DMS 273 (cell line): ENCODE measurements around the gene RPS6KA5.
"Not testable (repeated sequence)": the region's sequence is repeated elsewhere in the genome, so short reads cannot be mapped to it uniquely, and the experiment has no call there.

Experiments used
- DNase-seq: peaks from one replicate; lab custom pipeline; 2025; ENCODE audit not compliant: unreplicated experiment; lab: John Stamatoyannopoulos, UW

The RPS6KA5 gene

GRCh38 chr14:90943367-90943766 is 117.1 kb downstream of the RPS6KA5 start:
- DNase-seq: no peak

- no peak for DNase-seq
These were observed 117.9 kb downstream of the RPS6KA5 start for GRCh38 chr14:90942511-90942910.

- DNase-seq: no peak
These were observed 118.7 kb downstream of the RPS6KA5 start for GRCh38 chr14:90941706-90942105.

GRCh38 chr14:90940318-90940962 is 120.0 kb downstream of the RPS6KA5 start:
- no peak for DNase-seq

GRCh38 chr14:90939252-90939795 is 121.1 kb downstream of the RPS6KA5 start:
- DNase-seq: not testable (repeated sequence)

GRCh38 chr14:90938615-90939014 is 121.8 kb downstream of the RPS6KA5 start:
- DNase-seq: no peak

GRCh38 chr14:90936757-90937440 is 123.5 kb downstream of the RPS6KA5 start:
- DNase-seq: no peak

GRCh38 chr14:90924621-90925340 is 135.7 kb downstream of the RPS6KA5 start:
- no peak for DNase-seq

- DNase-seq: no peak
These were observed 138.3 kb downstream of the RPS6KA5 start for GRCh38 chr14:90922141-90922540.

GRCh38 chr14:90911121-90911520 is 149.3 kb downstream of the RPS6KA5 start:
- no peak for DNase-seq

GRCh38 chr14:90907178-90907577 is 153.3 kb downstream of the RPS6KA5 start:
- no peak for DNase-seq

GRCh38 chr14:90905531-90905930 is 154.9 kb downstream of the RPS6KA5 start:
- no peak for DNase-seq

GRCh38 chr14:90903101-90903500 is 157.3 kb downstream of the RPS6KA5 start:
- DNase-seq: peak; percentile 75

- DNase-seq: no peak
These were observed 159.9 kb downstream of the RPS6KA5 start for GRCh38 chr14:90900476-90901083.

GRCh38 chr14:90897022-90897421 is 163.4 kb downstream of the RPS6KA5 start:
- no peak for DNase-seq

GRCh38 chr14:90894241-90894640 is 166.2 kb downstream of the RPS6KA5 start:
- DNase-seq: no peak

GRCh38 chr14:90893510-90893909 is 166.9 kb downstream of the RPS6KA5 start:
- no peak for DNase-seq

GRCh38 chr14:90892970-90893369 is 167.5 kb downstream of the RPS6KA5 start:
- DNase-seq: peak; percentile 38

GRCh38 chr14:90891326-90891725 is 169.1 kb downstream of the RPS6KA5 start:
- no peak for DNase-seq

GRCh38 chr14:90890322-90891020 is 170.0 kb downstream of the RPS6KA5 start:
- no peak for DNase-seq
